Hepatocyte (in vitro differentiated cells): ENCODE measurements around the gene PVR. TPM values are rescaled to one million over a fixed set of nuclear protein-coding genes. Genes with fewer than 3 reads are reported as not detected.

Experiments used
- DNase-seq: peaks from one replicate; pipeline ENCODE4 v3.0.0-alpha.2; 2016; ENCODE audit warnings: low spot score
- H2AFZ ChIP-seq: fragments of 200-600 bp; sonication (generic); 2 replicates; pipeline ENCODE4 v1.6.0; 2016; ENCODE audit warnings: antibody characterized with exemption, mild to moderate bottlenecking
- H3K27ac ChIP-seq: fragments of 200-600 bp; sonication (generic); 2 replicates; pipeline ENCODE4 v1.5.1; 2016; ENCODE audit warnings: mild to moderate bottlenecking
- H3K27me3 ChIP-seq: fragments of 200-600 bp; sonication (generic); 2 replicates; pipeline ENCODE4 v1.6.1; 2016
- H3K36me3 ChIP-seq: fragments of 200-600 bp; sonication (generic); replicated peaks from 2 replicates; pipeline ENCODE4 v1.5.1; 2016; ENCODE audit warnings: low read depth; ENCODE audit not compliant: insufficient read depth
- H3K4me1 ChIP-seq: fragments of 200-600 bp; sonication (generic); 2 replicates; pipeline ENCODE4 v1.5.1; 2016; ENCODE audit warnings: mild to moderate bottlenecking, moderate library complexity; ENCODE audit not compliant: insufficient read depth
- H3K4me2 ChIP-seq: fragments of 200-600 bp; sonication (generic); 2 replicates; pipeline ENCODE4 v1.6.0; 2016
- H3K4me3 ChIP-seq: fragments of 200-600 bp; sonication (generic); 2 replicates; pipeline ENCODE4 v1.5.1; 2016; ENCODE audit warnings: mild to moderate bottlenecking
- H3K79me2 ChIP-seq: fragments of 200-600 bp; sonication (generic); 2 replicates; pipeline ENCODE4 v1.6.0; 2017; ENCODE audit warnings: mild to moderate bottlenecking
- H3K9me2 ChIP-seq: fragments of 200-600 bp; sonication (generic); replicated peaks from 2 replicates; pipeline ENCODE4 v1.6.0; 2017; ENCODE audit warnings: mild to moderate bottlenecking; ENCODE audit not compliant: insufficient read depth
- H3K9me3 ChIP-seq: fragments of 200-600 bp; sonication (generic); 2 replicates; pipeline ENCODE4 v1.5.1; 2016; ENCODE audit warnings: low read depth, mild to moderate bottlenecking
- H4K20me1 ChIP-seq: fragments of 200-600 bp; sonication (generic); 2 replicates; pipeline ENCODE4 v1.6.0; 2016; ENCODE audit warnings: mild to moderate bottlenecking; ENCODE audit not compliant: insufficient read depth, poor library complexity, severe bottlenecking
- CTCF ChIP-seq: fragments of 200-600 bp; sonication (generic); IDR thresholded peaks from 2 replicates; pipeline ENCODE4 v1.5.1; 2016; ENCODE audit warnings: antibody characterized with exemption, mild to moderate bottlenecking; ENCODE audit not compliant: poor library complexity
- EZH2 ChIP-seq: fragments of 200-600 bp; sonication (generic); IDR thresholded peaks from 2 replicates; pipeline ENCODE4 v1.6.1; 2016; ENCODE audit warnings: antibody characterized with exemption, mild to moderate bottlenecking, borderline replicate concordance
- EZH2phosphoT487 ChIP-seq: fragments of 200-600 bp; sonication (generic); IDR thresholded peaks from one replicate; pipeline ENCODE4 v1.6.1; 2018; ENCODE audit warnings: antibody characterized with exemption, mild to moderate bottlenecking, low read depth, moderate library complexity; ENCODE audit not compliant: unreplicated experiment, severe bottlenecking
- WGBS: methylation state at CpG from one replicate; pipeline ENCODE4 v1.1.6; 2016; ENCODE audit warnings: low lambda C conversion rate; ENCODE audit errors: missing lambda C conversion rate; 5-methylcytosine and 5-hydroxymethylcytosine counted together
- polyA plus RNA-seq: library from polyadenylated mRNA; unstranded; fragments of >200 nt; fragmentation: Nextera tagmentation; extraction: Ambion mirVana; gene quantifications from 2 replicates; pipeline ENCODE4 v1.2.1, GENCODE V29; 2016
- total RNA-seq: library from RNA; depleted of rRNA; stranded (reverse); fragments of >200 nt; gene quantifications from 2 replicates; pipeline ENCODE4 v1.2.3, GENCODE V29; 2014

PVR gene
- total and polyA plus RNA-seq, 2 experiments from 2014 or later = 85.6 to 123 TPM

GRCh38 chr19:44686896-44687295, 43.2 kb downstream of the PVR start:
- Histone ChIP-seq H3K79me2 (no peaks in the 10 kb centered on the region), H3K4me3 (no peak overlapping the region), H4K20me1 (no peaks in the 10 kb centered on the region), H3K27ac (no peak overlapping the region), H3K9me3 (no peaks in the 10 kb centered on the region), H3K27me3 (no peaks in the 10 kb centered on the region), H3K36me3 (no peaks in the 10 kb centered on the region), H3K4me1 (peaks cover 5% of the 10 kb centered on the region), H3K9me2 (no peaks in the 10 kb centered on the region), H3K4me2 (no peak overlapping the region), H2AFZ (no peak overlapping the region)
- WGBS = 90% methylated on average over 4 of the region's 4 CpGs
- TF ChIP-seq EZH2 = no peak
- TF ChIP-seq CTCF = no peak
- TF ChIP-seq EZH2phosphoT487 = no peak
- DNase-seq = no peak

- Histone ChIP-seq H3K9me2 (no peaks in the 10 kb centered on the region), H3K4me2 (no peak overlapping the region), H2AFZ (no peak overlapping the region), H3K79me2 (no peaks in the 10 kb centered on the region), H3K4me3 (no peak overlapping the region), H3K27me3 (no peaks in the 10 kb centered on the region), H4K20me1 (no peaks in the 10 kb centered on the region), H3K36me3 (no peaks in the 10 kb centered on the region), H3K4me1 (peaks cover 13% of the 10 kb centered on the region), H3K9me3 (no peaks in the 10 kb centered on the region), H3K27ac (no peak overlapping the region)
- TF ChIP-seq CTCF = no peak
- TF ChIP-seq EZH2 = no peak
- no peak for TF ChIP-seq EZH2phosphoT487
- no peak for DNase-seq
- 93% methylated on average over 7 of the region's 7 CpGs for WGBS
These were observed 44.2 kb downstream of the PVR start for GRCh38 chr19:44687888-44688287.

GRCh38 chr19:44689290-44690130, 45.8 kb downstream of the PVR start:
- peak overlapping the region; percentile 45 for H3K27ac ChIP-seq
- H3K4me1 ChIP-seq = peaks cover 20% of the 10 kb centered on the region
- H3K36me3 ChIP-seq = no peaks in the 10 kb centered on the region
- TF ChIP-seq CTCF (peak; percentile 95), EZH2 (no peak)
- H3K9me2 ChIP-seq = no peaks in the 10 kb centered on the region
- 45% methylated on average over 11 of the region's 11 CpGs for WGBS
- H2AFZ ChIP-seq = no peak overlapping the region
- peak overlapping the region; percentile 63 for H3K4me2 ChIP-seq
- H3K79me2 ChIP-seq = no peaks in the 10 kb centered on the region
- DNase-seq = peak; percentile 87
- no peak overlapping the region for H3K4me3 ChIP-seq
- H3K27me3 ChIP-seq = no peaks in the 10 kb centered on the region
- no peaks in the 10 kb centered on the region for H4K20me1 ChIP-seq
- no peaks in the 10 kb centered on the region for H3K9me3 ChIP-seq
